SHP77 (cell line): ENCODE data around the gene CCRL2.

Source experiments
- DNase-seq, 2 experiments: peaks; one replicate each; lab custom pipeline; 2025; lab: John Stamatoyannopoulos, UW

CCRL2 gene

GRCh38 chr3:46406788-46407611 lies at the start of gene CCRL2, which contains the start of gene CCR5AS:
Gene CCRL2 (plus strand): TSS chr3:46407259. CDS start chr3:46408080, 821 bp downstream.
Gene CCR5AS (minus strand): TSS chr3:46407066.
- no peak for DNase-seq

GRCh38 chr3:46358466-46358865 lies 48.6 kb upstream of the CCRL2 start:
- no peak for DNase-seq

- DNase-seq = peak in 1 of 2 experiments; percentile 16
These were observed 47.1 kb upstream of the CCRL2 start for GRCh38 chr3:46359733-46360493.

GRCh38 chr3:46360907-46361306 lies 46.2 kb upstream of the CCRL2 start:
- no peak for DNase-seq

- no peak for DNase-seq
These were observed 45.4 kb upstream of the CCRL2 start for GRCh38 chr3:46361408-46362283.

GRCh38 chr3:46365041-46365440 lies 42.0 kb upstream of the CCRL2 start:
- DNase-seq = no peak

GRCh38 chr3:46365737-46366524 lies 41.1 kb upstream of the CCRL2 start:
- no peak for DNase-seq

- DNase-seq = no peak
These were observed 39.2 kb upstream of the CCRL2 start for GRCh38 chr3:46367811-46368210.

GRCh38 chr3:46368569-46368968 lies 38.5 kb upstream of the CCRL2 start:
- DNase-seq = peak; percentile 12 to 17

- no peak for DNase-seq
These were observed 37.9 kb upstream of the CCRL2 start for GRCh38 chr3:46369151-46369550.

GRCh38 chr3:46369675-46370132 lies 37.4 kb upstream of the CCRL2 start:
- DNase-seq = no peak

- no peak for DNase-seq
These were observed 36.1 kb upstream of the CCRL2 start, which contains the start of gene CCR5 for GRCh38 chr3:46370839-46371518. Gene CCR5 (plus strand): TSS chr3:46370946. CDS start chr3:46372903, 1,957 bp downstream.

- no peak for DNase-seq
These were observed 35.3 kb upstream of the CCRL2 start for GRCh38 chr3:46371519-46372340.

- DNase-seq = no peak
These were observed 34.3 kb upstream of the CCRL2 start for GRCh38 chr3:46372492-46373359.

- DNase-seq = no peak
These were observed 32.3 kb upstream of the CCRL2 start for GRCh38 chr3:46374755-46375154.

- no peak for DNase-seq
These were observed 31.8 kb upstream of the CCRL2 start for GRCh38 chr3:46375218-46375617.

GRCh38 chr3:46375814-46376213 lies 31.2 kb upstream of the CCRL2 start:
- no peak for DNase-seq

GRCh38 chr3:46378426-46378942 lies 28.6 kb upstream of the CCRL2 start:
- peak; percentile 17 to 43 for DNase-seq
